Testis (tissue), 2 donors: ENCODE measurements around the gene SMAD3.

Experiments used
- POLR2A ChIP-seq: fragments of 450-650 bp; IDR thresholded peaks from one replicate; pipeline ENCODE4 v1.6.1; 2017; ENCODE audit warnings: antibody characterized with exemption, mild to moderate bottlenecking, moderate library complexity
- TF ChIP-seq, protein P1 (sequence below), 3 experiments: fragments of 450-650 bp in 2 of 3; fragments of 200-600 bp in 1 of 3; sonication (generic) in 1 of 3; IDR thresholded peaks; one replicate each; pipeline ENCODE4 v1.5.1; 2016 to 2019; ENCODE audit warnings: antibody characterized with exemption in 3 of 3, mild to moderate bottlenecking in 2 of 3, moderate library complexity in 1 of 3

GRCh38 chr15:67161881-67162280 lies 96.5 kb downstream of the SMAD3 start:
- TF ChIP-seq, protein P1, sequence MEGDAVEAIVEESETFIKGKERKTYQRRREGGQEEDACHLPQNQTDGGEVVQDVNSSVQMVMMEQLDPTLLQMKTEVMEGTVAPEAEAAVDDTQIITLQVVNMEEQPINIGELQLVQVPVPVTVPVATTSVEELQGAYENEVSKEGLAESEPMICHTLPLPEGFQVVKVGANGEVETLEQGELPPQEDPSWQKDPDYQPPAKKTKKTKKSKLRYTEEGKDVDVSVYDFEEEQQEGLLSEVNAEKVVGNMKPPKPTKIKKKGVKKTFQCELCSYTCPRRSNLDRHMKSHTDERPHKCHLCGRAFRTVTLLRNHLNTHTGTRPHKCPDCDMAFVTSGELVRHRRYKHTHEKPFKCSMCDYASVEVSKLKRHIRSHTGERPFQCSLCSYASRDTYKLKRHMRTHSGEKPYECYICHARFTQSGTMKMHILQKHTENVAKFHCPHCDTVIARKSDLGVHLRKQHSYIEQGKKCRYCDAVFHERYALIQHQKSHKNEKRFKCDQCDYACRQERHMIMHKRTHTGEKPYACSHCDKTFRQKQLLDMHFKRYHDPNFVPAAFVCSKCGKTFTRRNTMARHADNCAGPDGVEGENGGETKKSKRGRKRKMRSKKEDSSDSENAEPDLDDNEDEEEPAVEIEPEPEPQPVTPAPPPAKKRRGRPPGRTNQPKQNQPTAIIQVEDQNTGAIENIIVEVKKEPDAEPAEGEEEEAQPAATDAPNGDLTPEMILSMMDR (IDR thresholded peaks at IDR 0.05): no peak
- no peak for TF ChIP-seq POLR2A
